ENCODE measurements around the gene GLB1L2.

- TF ChIP-seq RAD21 (IDR thresholded peaks at IDR 0.05; ENCODE audit: low read length) = no peak
- TF ChIP-seq MAZ (IDR thresholded peaks at IDR 0.05; ENCODE audit: borderline replicate concordance, low read depth, low read length) = no peak
- no peak for TF ChIP-seq CTCF (conservative IDR thresholded peaks at IDR 0.05; ENCODE audit: low read depth, low read length)
- no peak for TF ChIP-seq FOS (IDR thresholded peaks at IDR 0.05; ENCODE audit: low read depth, low read length)
These were observed 40.7 kb downstream of the GLB1L2 start for GRCh38 chr11:134372536-134372935.
